GM23338 (cell line): ENCODE measurements around the gene PPA1.

Experiments
- CREB1 ChIP-seq: fragments of 250-450 bp; sonication (Bioruptor Pico); IDR thresholded peaks from 2 replicates; pipeline ENCODE4 v1.5.0; 2020; ENCODE audit warnings: low read depth, mild to moderate bottlenecking, moderate library complexity
- ZNF462 ChIP-seq: fragments of 250-450 bp; sonication (Bioruptor Pico); IDR thresholded peaks from 2 replicates; pipeline ENCODE4 v1.5.0; 2020; ENCODE audit warnings: mild to moderate bottlenecking, moderate library complexity
- TF ChIP-seq, protein P1 (sequence below), 2 experiments: fragments of 200-600 bp in 1 of 2; sonication (generic) in 1 of 2; conservative IDR thresholded peaks; 2 replicates each; pipeline versions ENCODE4 v1.5.1 to v1.6.1; 2016 to 2017; ENCODE audit warnings: antibody characterized with exemption in 2 of 2, low read depth in 2 of 2, mild to moderate bottlenecking in 2 of 2, moderate library complexity in 1 of 2
- TF ChIP-seq, protein P2 (sequence below): IDR thresholded peaks from one replicate; pipeline ENCODE4 v1.6.1; 2018; ENCODE audit warnings: antibody characterized with exemption; ENCODE audit not compliant: unreplicated experiment

- TF ChIP-seq, protein P1, sequence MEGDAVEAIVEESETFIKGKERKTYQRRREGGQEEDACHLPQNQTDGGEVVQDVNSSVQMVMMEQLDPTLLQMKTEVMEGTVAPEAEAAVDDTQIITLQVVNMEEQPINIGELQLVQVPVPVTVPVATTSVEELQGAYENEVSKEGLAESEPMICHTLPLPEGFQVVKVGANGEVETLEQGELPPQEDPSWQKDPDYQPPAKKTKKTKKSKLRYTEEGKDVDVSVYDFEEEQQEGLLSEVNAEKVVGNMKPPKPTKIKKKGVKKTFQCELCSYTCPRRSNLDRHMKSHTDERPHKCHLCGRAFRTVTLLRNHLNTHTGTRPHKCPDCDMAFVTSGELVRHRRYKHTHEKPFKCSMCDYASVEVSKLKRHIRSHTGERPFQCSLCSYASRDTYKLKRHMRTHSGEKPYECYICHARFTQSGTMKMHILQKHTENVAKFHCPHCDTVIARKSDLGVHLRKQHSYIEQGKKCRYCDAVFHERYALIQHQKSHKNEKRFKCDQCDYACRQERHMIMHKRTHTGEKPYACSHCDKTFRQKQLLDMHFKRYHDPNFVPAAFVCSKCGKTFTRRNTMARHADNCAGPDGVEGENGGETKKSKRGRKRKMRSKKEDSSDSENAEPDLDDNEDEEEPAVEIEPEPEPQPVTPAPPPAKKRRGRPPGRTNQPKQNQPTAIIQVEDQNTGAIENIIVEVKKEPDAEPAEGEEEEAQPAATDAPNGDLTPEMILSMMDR (conservative IDR thresholded peaks at IDR 0.05; ENCODE audit: low read depth in 2 of 2): no peak
- no peak for TF ChIP-seq ZNF462 (CRISPR knock-in tag)
- TF ChIP-seq, protein P2, sequence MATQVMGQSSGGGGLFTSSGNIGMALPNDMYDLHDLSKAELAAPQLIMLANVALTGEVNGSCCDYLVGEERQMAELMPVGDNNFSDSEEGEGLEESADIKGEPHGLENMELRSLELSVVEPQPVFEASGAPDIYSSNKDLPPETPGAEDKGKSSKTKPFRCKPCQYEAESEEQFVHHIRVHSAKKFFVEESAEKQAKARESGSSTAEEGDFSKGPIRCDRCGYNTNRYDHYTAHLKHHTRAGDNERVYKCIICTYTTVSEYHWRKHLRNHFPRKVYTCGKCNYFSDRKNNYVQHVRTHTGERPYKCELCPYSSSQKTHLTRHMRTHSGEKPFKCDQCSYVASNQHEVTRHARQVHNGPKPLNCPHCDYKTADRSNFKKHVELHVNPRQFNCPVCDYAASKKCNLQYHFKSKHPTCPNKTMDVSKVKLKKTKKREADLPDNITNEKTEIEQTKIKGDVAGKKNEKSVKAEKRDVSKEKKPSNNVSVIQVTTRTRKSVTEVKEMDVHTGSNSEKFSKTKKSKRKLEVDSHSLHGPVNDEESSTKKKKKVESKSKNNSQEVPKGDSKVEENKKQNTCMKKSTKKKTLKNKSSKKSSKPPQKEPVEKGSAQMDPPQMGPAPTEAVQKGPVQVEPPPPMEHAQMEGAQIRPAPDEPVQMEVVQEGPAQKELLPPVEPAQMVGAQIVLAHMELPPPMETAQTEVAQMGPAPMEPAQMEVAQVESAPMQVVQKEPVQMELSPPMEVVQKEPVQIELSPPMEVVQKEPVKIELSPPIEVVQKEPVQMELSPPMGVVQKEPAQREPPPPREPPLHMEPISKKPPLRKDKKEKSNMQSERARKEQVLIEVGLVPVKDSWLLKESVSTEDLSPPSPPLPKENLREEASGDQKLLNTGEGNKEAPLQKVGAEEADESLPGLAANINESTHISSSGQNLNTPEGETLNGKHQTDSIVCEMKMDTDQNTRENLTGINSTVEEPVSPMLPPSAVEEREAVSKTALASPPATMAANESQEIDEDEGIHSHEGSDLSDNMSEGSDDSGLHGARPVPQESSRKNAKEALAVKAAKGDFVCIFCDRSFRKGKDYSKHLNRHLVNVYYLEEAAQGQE: no peak
- no peak for TF ChIP-seq CREB1 (CRISPR knock-in tag)
Observed at GRCh38 chr10:70281609-70282008, 48.4 kb upstream of the PPA1 start.
